IMR-90 (cell line): ENCODE data around the gene EPHA2. TPM values are rescaled to one million over a fixed set of nuclear protein-coding genes. Genes with fewer than 3 reads are reported as not detected.

Experiments used
- ATAC-seq: fragments of 200-7000 bp; cut with Tn5 transposase; 2 replicates; pipeline ENCODE4 v1.9.1; 2020; ENCODE audit warnings: low read depth, mild to moderate bottlenecking, moderate library complexity
- BruUV-seq: library from RNA; stranded (reverse); fragments of 400-500 nt; replicated peaks from 2 replicates; lab custom pipeline; 2021; lab: Mats Ljungman, UMichigan
- CTCF ChIA-PET: fragments of 300-600 bp; formaldehyde crosslinking; extraction: SDS; loops from one replicate; lab custom pipeline; 2021; ENCODE audit warnings: antibody characterized with exemption; lab: Yijun Ruan, JAX
- POLR2A ChIA-PET: fragments of 300-600 bp; sonication (Branson Sonifier 250); formaldehyde crosslinking; loops from one replicate; lab custom pipeline; 2022; ENCODE audit warnings: antibody characterized with exemption; ENCODE audit not compliant: unreplicated experiment; lab: Charles Lee
- DNase-seq: peaks from one replicate; pipeline ENCODE4 v3.0.0; 2013
- H2AFZ ChIP-seq: replicated peaks from 2 replicates; pipeline ENCODE3; 2013; ENCODE audit warnings: low read length, mild to moderate bottlenecking; ENCODE audit not compliant: poor library complexity
- H2AK5ac ChIP-seq: 2 replicates; pipeline ENCODE4 v1.6.1; 2013; ENCODE audit warnings: low read depth, low read length, inconsistent platforms
- H2AK9ac ChIP-seq: replicated peaks from 2 replicates; pipeline ENCODE3; 2013; ENCODE audit warnings: mild to moderate bottlenecking, low read depth, low read length, moderate library complexity; ENCODE audit not compliant: poor library complexity
- H2BK120ac ChIP-seq: 2 replicates; pipeline ENCODE4 v1.6.1; 2013; ENCODE audit warnings: low read depth, low read length, inconsistent platforms
- H2BK15ac ChIP-seq: 3 replicates; pipeline ENCODE4 v1.6.1; 2013; ENCODE audit warnings: low read depth, low read length, inconsistent platforms
- H2BK20ac ChIP-seq: 2 replicates; pipeline ENCODE4 v1.6.1; 2013; ENCODE audit warnings: low read depth, mild to moderate bottlenecking, inconsistent platforms, low read length, moderate library complexity
- H2BK5ac ChIP-seq: 2 replicates; pipeline ENCODE4 v1.6.1; 2013; ENCODE audit warnings: mild to moderate bottlenecking, low read depth, low read length, inconsistent platforms; ENCODE audit not compliant: poor library complexity, severe bottlenecking
- H3K14ac ChIP-seq: replicated peaks from 2 replicates; pipeline ENCODE4 v1.6.1; 2013; ENCODE audit warnings: low read depth, low read length, inconsistent platforms
- H3K18ac ChIP-seq: 2 replicates; pipeline ENCODE4 v1.6.1; 2013; ENCODE audit warnings: low read depth, low read length, control low read depth
- H3K23ac ChIP-seq: 2 replicates; pipeline ENCODE4 v1.6.1; 2013; ENCODE audit warnings: low read depth, low read length, inconsistent platforms
- H3K27ac ChIP-seq: 2 replicates; pipeline ENCODE4 v1.5.1; 2013; ENCODE audit warnings: mild to moderate bottlenecking, control low read depth, low read length; ENCODE audit not compliant: insufficient read depth
- H3K27me3 ChIP-seq: 2 replicates; pipeline ENCODE4 v1.6.1; 2013; ENCODE audit warnings: low read length; ENCODE audit not compliant: control insufficient read depth, insufficient read depth
- H3K36me3 ChIP-seq: 2 replicates; pipeline ENCODE4 v1.6.1; 2013; ENCODE audit warnings: low read length, mixed read lengths; ENCODE audit not compliant: control insufficient read depth, insufficient read depth
- H3K4ac ChIP-seq: 2 replicates; pipeline ENCODE4 v1.6.1; 2013; ENCODE audit warnings: low read depth, low read length, inconsistent platforms
- H3K4me1 ChIP-seq: 2 replicates; pipeline ENCODE4 v1.6.1; 2013; ENCODE audit warnings: low read length, mixed read lengths; ENCODE audit not compliant: control insufficient read depth, insufficient read depth
- H3K4me2 ChIP-seq: 2 replicates; pipeline ENCODE4 v1.6.1; 2013; ENCODE audit warnings: low read depth, mild to moderate bottlenecking, control low read depth, low read length, moderate library complexity
- H3K4me3 ChIP-seq: 2 replicates; pipeline ENCODE4 v1.5.1; 2013; ENCODE audit warnings: low read depth, mild to moderate bottlenecking, control low read depth, low read length, moderate library complexity; ENCODE audit not compliant: insufficient read depth
- H3K56ac ChIP-seq: 2 replicates; pipeline ENCODE4 v1.6.1; 2013; ENCODE audit warnings: low read length, inconsistent platforms; ENCODE audit not compliant: insufficient read depth; ENCODE audit errors: extremely low read depth
- H3K79me1 ChIP-seq, 2 experiments: 2 replicates each; pipeline ENCODE4 v1.6.1; 2013; ENCODE audit warnings: low read length in 2 of 2, inconsistent platforms in 1 of 2, low read depth in 1 of 2
- H3K9ac ChIP-seq: 2 replicates; pipeline ENCODE4 v1.6.1; 2013; ENCODE audit warnings: low read depth, low read length, control low read depth
- H3K9me1 ChIP-seq: 2 replicates; pipeline ENCODE4 v1.6.1; 2013; ENCODE audit warnings: low read length, inconsistent platforms; ENCODE audit not compliant: insufficient read depth
- H3K9me3 ChIP-seq: 2 replicates; pipeline ENCODE4 v1.6.1; 2013; ENCODE audit warnings: low read length; ENCODE audit not compliant: control insufficient read depth, insufficient read depth
- H4K20me1 ChIP-seq: 2 replicates; pipeline ENCODE4 v1.6.1; 2013; ENCODE audit warnings: low read length, inconsistent platforms; ENCODE audit not compliant: insufficient read depth
- H4K5ac ChIP-seq: 2 replicates; pipeline ENCODE4 v1.6.1; 2013; ENCODE audit warnings: mild to moderate bottlenecking, low read depth, low read length, control low read depth
- H4K8ac ChIP-seq, 2 experiments: 2 replicates each; pipeline ENCODE4 v1.6.1; 2013; ENCODE audit warnings: low read depth in 2 of 2, low read length in 2 of 2, control low read depth in 1 of 2, inconsistent platforms in 1 of 2
- H4K91ac ChIP-seq: 2 replicates; pipeline ENCODE4 v1.6.1; 2013; ENCODE audit warnings: low read depth, low read length, inconsistent platforms; ENCODE audit not compliant: insufficient read depth
- BHLHE40 ChIP-seq: fragments of 150-350 bp; IDR thresholded peaks from 2 replicates; pipeline ENCODE4 v1.6.1; 2016; ENCODE audit warnings: mild to moderate bottlenecking, low read depth, low read length
- MAZ ChIP-seq: IDR thresholded peaks from 2 replicates; pipeline ENCODE4 v1.6.1; 2012; ENCODE audit warnings: low read depth, mild to moderate bottlenecking, low read length, improper control_type of control experiment, moderate library complexity, borderline replicate concordance
- WGBS, 2 experiments: methylation state at CpG; one replicate each; pipeline versions ENCODE4 v1.1.5 to v1.1.7; 2013; ENCODE audit warnings: missing lambda C conversion rate in 2 of 2; ENCODE audit not compliant: insufficient read length in 1 of 2; ENCODE audit errors: extremely low coverage in 2 of 2; 5-methylcytosine and 5-hydroxymethylcytosine counted together
- dilution Hi-C: fragments of 300-500 bp; cut with HindIII; formaldehyde crosslinking; loops from one replicate; pipeline ENCODE4 v1.14.3; 2018; ENCODE audit warnings: low sequenced_read_pairs; ENCODE audit not compliant: unreplicated experiment
- in situ Hi-C: fragments of 300-500 bp; cut with MboI; formaldehyde crosslinking; loops from 3 replicates; pipeline ENCODE4 v1.14.3; 2019; ENCODE audit warnings: low sequenced_read_pairs, inconsistent platforms, mixed read lengths
- intact Hi-C: fragments of 100-400 bp; cut with micrococcal nuclease; formaldehyde crosslinking; loops from 2 replicates; pipeline ENCODE4 v1.10.0; 2022
- polyA plus RNA-seq, 3 experiments: library from polyadenylated mRNA; depleted of rRNA; stranded (reverse); fragments of >200 nt; gene quantifications; 2 replicates each; pipeline ENCODE4 v1.2.3, GENCODE V29; 2012; ENCODE audit warnings: low replicate concordance in 1 of 3
- total RNA-seq: library from RNA; depleted of rRNA; stranded (reverse); fragments of >200 nt; gene quantifications from 2 replicates; pipeline ENCODE4 v1.2.3, GENCODE V29; 2012

Gene EPHA2
- total and polyA plus RNA-seq, 2 of the 4 experiments (the other 2 are of a cell fraction), result 24.0 to 72.6 TPM

- peaks cover 9% of the 10 kb centered on the region for H4K20me1 ChIP-seq
- POLR2A ChIA-PET, result no interaction called here
- H2BK15ac ChIP-seq, result no peak overlapping the region
- no peak overlapping the region for H4K91ac ChIP-seq
- intact Hi-C loops (no loop called here), in situ Hi-C loops (no loop called here), dilution Hi-C loops (no loop called here)
- no peak overlapping the region for H2AFZ ChIP-seq
- H3K36me3 ChIP-seq, result no peaks in the 10 kb centered on the region
- H3K9me1 ChIP-seq, result peaks cover 7% of the 10 kb centered on the region
- H4K8ac ChIP-seq, result no peak overlapping the region
- TF ChIP-seq MAZ (no peak), BHLHE40 (peak; percentile 50; the same call in 1 of the 2 replicates)
- H3K27me3 ChIP-seq, result no peaks in the 10 kb centered on the region
- no peak overlapping the region for H3K27ac ChIP-seq
- no peak overlapping the region for H3K14ac ChIP-seq
- peaks cover 15% of the 10 kb centered on the region for H3K4me1 ChIP-seq
- no peak for ATAC-seq
- no peak overlapping the region for H2BK20ac ChIP-seq
- no peak for DNase-seq
- no peak overlapping the region for H3K18ac ChIP-seq
- no peak overlapping the region for H4K5ac ChIP-seq
- H2AK9ac ChIP-seq, result no peak overlapping the region
- no peak overlapping the region for H3K4me2 ChIP-seq
- H3K4me3 ChIP-seq, result no peak overlapping the region
- CTCF ChIA-PET, result no interaction called here
- no peak overlapping the region for H3K9ac ChIP-seq
- H3K56ac ChIP-seq, result no peak overlapping the region
- no TSS peak for BruUV-seq
- H2BK120ac ChIP-seq, result no peak overlapping the region
- H2AK5ac ChIP-seq, result no peak overlapping the region
- H2BK5ac ChIP-seq, result no peak overlapping the region
- no CpG with 5 or more reads among the region's 6 CpGs for WGBS, 2 experiments
- no peak overlapping the region for H3K4ac ChIP-seq
- H3K23ac ChIP-seq, result no peak overlapping the region
- H3K9me3 ChIP-seq, result no peaks in the 10 kb centered on the region
- H3K79me1 ChIP-seq, result peaks cover 0 to 5% of the 10 kb centered on the region in 2 experiments; a peak in 2 of 4 replicates
Observed at GRCh38 chr1:16117369-16117768, 38.5 kb downstream of the EPHA2 start.
